NCI-H1930 (cell line): ENCODE data around the gene KRTAP22-1.

ENCODE experiments used
- DNase-seq, 2 experiments: peaks; one replicate each; lab custom pipeline; 2025; lab: John Stamatoyannopoulos, UW

KRTAP22-1 gene

DNA sequence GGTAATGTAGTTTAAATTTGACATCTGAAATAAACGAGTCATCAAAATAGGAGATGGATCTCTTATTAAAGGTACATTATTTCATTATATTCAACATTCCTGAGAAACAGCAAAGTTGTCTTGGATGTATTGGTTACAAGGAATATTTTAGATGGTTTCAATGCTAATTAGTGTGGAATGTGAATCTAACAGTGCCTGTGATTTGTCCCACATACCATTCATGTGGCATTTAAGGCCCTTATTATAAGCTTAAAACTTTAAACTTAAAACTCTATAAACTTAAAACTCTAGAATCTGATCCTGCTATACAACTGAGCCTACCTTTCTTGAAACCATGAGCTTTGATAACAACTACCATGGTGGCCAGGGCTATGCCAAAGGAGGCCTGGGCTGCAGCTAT is at the start of gene KRTAP22-1:
Gene KRTAP22-1 (plus strand): TSS at position 301 of the 400 bp plus-strand sequence.
- DNase-seq, result no peak

DNA sequence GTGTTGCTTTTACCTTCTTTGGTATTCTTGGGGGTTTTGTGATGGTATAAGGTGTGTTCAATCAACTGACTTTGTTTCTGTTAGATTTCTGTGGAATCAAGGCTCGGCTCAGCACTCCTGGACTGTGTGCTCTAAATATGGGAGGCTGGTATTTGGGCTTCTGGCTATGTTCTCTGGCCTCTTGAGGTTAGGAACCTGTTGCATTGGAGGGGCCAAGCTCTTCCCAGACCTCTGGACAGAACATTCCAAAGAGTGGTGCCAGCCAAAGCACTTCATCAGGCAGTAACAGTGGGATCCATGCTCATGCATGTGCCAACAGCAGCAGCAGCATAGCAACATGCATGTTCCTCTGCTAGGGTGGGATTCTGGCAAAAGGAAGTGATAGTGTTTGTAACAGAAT is 48.1 kb upstream of the KRTAP22-1 start:
- no peak for DNase-seq

DNA sequence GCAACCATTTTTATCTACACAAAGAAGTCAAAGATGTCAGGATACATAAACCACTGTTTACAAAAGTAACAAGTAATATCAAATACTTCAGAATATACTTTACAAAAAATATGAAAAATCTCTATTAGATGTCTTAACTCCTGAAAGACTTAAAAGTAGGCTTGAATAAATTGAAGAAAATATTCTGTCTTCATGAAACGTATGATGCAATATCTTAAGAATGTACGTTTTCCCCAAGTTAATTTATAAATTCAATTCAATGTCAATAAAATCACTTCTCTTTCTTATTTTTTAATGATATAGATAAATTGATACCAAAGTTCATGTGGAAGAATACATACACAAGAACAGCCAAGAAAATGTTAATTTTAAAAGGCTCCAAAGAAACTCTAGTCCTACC is 45.8 kb upstream of the KRTAP22-1 start:
- DNase-seq, result no peak

DNA sequence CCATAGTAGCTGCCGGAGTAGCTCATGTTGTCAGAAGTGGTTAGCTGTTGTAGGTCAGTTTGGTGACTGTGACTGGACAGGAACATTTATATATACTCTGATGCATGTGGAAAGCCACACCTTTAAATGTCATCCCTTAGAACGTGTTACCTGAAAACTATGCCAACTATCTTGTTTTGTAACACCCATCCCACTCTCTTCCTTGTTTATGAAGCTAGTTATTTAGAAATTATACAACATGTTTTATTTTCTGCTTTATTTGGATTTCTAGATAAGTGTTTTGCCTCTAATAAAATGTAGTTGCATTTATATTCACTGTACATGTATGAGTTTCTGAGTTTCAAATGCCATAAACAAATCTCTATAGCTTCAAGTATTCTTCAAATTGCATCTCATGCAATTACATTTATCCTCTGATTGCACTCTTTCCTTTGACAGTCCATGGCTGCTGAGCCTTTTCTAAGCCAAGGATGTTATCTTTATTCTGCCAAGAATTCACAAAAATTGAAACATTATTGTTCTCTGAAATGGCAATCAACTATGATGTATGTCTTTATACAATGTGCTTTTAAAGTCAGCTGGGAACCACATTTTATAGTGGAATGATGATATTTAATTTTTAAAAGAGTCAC is 39.5 kb upstream of the KRTAP22-1 start, which contains the start of gene KRTAP19-7:
Gene KRTAP19-7 (minus strand): TSS at position 51 of the 632 bp plus-strand sequence. CDS start 25 bp downstream, at position 26.
- no peak for DNase-seq

DNA sequence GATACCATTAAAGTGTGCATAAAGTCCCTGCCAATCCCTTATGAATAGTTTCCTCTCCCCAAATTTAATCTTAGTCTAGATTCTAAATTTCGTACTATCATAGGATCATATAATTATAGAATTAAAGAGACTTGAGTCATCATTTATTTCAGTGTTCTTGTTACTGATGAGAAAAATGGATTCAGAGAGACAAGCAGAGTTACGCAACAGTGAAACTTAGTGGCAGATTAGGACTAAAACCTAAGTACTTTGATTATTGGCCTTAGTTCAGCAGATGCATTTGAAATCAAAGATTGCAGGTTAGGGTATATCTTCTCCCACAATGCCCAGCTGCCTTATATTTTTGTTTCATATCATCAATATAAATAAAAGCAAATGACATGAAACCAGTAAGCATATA is 38.9 kb upstream of the KRTAP22-1 start:
- DNase-seq, result no peak

DNA sequence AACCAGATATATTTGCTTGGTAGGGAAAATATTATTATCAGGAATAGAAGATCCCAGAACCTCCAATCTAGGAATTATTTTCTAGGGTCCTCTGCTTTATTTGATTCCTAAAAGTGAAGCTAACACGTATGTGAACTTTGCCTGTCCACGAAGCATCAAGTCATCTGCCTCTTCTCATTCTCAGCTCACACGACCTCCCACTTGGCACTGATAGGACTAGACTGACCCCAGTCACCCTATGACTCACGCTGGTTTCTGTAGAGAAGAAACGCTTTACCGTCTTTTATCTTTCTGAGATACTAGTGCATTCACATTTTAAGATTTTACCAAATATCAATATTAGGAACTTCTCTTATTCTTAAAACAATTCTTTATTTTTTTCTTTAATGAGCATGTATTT is 37.8 kb upstream of the KRTAP22-1 start:
- DNase-seq, result no peak

DNA sequence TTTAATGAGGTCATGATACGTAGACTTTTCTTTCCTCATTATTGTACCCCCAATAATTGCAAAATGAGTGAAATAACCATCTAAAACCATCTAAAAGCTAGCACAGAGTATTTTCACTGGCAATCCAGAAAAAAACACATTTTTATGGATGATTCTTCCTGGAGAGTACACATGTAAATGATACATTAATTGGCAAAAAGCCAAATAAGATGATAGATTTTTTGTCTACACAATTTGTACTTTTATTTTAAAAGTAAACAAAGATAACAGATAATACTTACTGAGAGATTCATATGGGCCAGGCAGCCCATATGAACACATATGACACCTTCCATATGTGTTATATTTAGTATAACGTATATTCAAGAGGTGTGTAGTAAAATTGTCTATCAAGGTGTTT is 37.3 kb upstream of the KRTAP22-1 start:
- no peak for DNase-seq

DNA sequence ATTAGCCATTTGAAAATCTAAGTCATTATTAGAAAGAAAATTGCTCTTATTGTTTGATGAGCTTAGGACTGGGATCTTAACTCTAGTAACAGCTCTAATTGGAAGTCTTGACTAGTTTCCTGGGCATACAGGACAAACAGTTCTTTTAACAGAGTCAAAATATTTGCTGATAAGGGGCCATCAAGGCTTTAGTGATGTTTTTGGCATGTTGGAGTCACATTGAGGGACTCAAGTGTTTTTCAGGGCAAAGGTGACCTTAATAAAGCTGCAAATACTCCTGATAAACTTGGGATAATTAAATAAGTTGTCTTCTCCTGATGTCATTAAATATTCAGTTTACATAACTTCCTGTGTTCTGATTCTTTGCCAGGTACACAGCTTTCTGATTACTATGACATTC is 33.3 kb upstream of the KRTAP22-1 start:
- DNase-seq, result no peak

DNA sequence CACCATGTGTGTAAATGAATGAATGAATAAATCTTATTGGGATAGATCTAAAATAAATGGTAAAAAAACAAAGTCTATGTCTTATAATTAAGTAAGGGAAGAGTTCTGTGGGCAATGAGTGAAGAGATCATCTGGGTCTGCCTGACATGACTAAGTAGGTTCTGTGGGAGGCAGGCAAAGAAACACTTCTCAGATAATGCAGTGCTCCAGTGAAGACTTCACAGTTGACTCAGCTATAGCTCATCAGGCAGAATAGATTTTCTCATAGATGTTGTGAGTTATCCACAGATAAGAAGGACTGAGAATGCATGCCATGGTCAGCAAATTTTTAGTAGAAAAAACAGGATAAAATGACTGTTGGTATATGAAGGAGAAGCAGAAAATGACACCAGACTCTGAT is 23.1 kb upstream of the KRTAP22-1 start:
- DNase-seq, result no peak

DNA sequence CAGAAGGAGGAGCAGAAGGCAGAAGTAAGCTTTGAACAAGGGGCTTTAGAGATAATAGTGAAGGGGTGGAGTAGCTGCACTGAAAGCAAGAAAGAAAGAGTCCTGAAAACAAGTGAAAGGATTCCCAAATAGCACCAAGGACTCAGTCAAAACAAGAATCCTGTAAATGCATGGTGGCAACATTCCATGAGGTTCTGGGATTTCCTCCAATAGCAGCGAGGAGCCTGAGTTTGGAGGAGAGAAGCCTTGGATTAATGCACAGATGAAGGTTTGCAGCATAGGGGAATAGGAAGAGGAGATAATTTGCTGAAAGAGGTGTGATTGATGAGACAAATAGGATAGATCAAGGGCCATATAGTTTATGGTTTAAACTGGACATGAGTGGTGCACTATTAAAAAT is 21.5 kb upstream of the KRTAP22-1 start:
- no peak for DNase-seq

DNA sequence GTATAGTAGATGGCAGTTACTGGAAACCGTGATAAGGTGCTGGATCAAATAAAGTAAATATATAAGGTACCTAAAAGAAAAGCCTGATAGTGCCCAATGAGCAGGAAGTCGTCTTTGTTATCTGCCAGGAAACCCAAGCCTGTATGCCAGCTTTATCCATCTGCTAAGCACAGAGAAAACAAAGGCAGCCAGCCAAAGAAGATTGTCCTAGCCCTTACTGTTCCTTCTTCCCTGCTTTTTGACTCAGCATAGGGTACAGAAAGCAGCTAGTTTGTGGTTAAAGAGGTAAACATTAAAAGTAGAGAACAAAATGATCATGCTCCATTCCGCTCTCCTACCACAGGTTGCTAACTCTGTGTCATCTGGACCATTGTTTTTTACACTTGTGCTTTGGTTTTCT is 20.8 kb upstream of the KRTAP22-1 start:
- DNase-seq, result no peak

DNA sequence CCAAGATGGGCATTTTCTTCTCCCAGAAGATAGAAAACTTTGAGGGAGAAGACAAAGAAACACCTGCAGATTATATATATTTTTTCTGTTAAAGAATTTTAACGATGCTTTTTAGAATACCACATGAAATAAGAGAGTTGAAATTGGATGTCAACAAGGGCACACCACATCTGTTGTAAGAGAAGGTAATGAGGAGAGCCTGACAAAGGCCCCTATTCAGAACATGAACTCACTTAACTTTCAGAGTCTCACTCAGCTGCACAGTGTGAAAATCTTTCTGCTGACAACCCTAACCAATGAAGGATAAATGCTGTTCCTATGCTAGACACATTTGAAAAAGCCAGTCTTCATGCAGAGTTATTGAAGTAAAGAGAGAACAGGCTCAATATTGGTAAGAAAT is 18.0 kb upstream of the KRTAP22-1 start:
- DNase-seq, result no peak

DNA sequence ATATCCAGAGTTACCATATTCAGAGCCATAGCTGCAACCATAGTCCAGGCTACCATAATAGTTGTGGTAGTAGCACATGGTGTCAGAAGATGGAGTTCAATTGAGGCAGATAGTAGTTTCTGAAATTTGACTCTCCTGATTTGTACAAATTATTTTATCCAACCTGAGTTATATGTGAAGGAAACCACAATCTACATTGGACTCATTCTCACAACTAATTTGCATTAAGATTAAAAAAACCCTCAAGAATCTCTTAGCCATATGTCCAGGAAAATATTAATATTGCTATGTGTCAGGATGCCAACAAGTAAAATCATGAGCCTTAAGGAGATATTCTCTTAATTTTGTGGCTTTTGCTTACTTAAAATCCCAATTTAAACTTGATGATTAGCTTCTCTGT is 10.6 kb upstream of the KRTAP22-1 start, which contains the start of gene KRTAP22-2:
Gene KRTAP22-2 (minus strand): TSS at position 101 of the 400 bp plus-strand sequence.
- no peak for DNase-seq

DNA sequence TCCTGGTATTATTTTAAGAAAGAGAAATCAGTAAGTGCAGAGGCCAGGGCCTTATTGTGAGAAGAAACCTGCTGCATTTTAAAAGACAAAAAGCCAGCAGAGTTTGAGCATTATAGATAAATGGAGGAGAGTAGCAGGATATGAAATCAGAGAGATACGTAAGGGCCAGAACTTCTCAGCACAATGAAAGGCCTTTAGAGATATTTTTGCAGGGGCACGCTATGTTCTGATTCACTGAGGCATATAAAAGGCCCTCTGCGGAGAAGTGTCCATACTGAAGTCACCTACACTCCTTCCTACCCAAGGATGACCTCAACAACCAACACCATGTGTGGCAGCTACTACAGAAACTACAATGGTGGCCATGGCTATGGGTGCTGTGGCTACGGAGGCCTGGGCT is 8.7 kb upstream of the KRTAP22-1 start, which contains the start of gene KRTAP6-3:
Gene KRTAP6-3 (plus strand): TSS at position 301 of the 400 bp plus-strand sequence. CDS start 6 bp downstream, at position 307.
- no peak for DNase-seq

DNA sequence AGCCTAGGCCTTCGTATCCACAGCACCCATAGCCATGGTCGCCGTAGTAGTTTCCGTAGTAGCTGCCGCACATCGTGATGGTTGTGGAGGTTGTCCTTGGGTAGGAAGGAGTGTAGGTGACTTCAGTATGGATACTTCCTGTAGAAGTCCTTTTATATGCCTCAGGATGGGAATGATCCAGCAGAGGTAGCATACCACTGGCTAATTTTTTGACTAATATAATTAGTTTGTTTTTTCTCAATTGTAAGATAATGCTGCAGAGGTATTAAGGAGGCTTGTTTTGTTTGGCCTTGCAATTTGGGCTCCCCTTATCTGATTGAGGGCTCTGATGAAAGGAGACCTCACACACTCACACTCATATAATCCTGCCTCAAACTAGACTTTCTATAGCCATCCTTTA is 2.1 kb upstream of the KRTAP22-1 start, which contains the start of gene KRTAP6-2:
Gene KRTAP6-2 (minus strand): TSS at position 101 of the 400 bp plus-strand sequence. CDS start 28 bp downstream, at position 73.
- no peak for DNase-seq

DNA sequence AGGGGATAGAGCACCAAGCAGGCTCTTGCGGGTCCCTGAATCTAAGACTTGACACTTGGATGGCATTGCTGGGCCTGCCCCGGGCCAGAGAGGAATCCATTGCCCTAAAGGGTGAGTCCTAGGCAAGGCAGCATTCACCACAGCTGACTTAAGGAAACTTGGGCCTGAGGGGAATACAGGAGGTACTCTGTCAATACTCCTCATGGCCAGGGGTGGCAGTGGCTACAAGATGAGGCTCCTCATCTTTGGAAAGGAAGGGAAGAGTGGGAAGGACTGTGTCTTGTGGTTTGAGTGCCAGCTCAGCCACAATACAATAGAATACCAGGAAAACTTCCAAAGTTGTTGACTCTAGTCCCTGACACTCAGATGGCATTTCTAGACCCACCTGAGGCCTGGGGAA is 5.1 kb downstream of the KRTAP22-1 start:
- no peak for DNase-seq

DNA sequence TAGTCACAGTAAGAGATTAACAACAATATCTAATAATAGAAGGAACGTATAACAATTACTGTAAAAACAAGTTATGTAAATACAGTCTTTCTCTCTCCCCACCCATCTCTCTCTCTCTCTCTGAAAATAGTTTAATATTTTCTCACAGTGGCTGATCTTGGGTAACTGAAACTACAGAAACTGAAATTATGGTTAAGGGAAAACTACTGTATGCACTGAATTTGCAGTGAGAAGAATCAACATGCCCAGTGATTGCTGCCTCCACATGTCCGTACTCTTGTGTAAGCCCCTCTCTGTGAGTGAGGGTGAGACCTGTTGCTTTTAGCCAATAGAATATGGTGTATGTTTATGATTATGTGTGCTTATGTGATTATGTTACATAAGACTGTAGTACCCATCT is 11.2 kb downstream of the KRTAP22-1 start:
- no peak for DNase-seq

DNA sequence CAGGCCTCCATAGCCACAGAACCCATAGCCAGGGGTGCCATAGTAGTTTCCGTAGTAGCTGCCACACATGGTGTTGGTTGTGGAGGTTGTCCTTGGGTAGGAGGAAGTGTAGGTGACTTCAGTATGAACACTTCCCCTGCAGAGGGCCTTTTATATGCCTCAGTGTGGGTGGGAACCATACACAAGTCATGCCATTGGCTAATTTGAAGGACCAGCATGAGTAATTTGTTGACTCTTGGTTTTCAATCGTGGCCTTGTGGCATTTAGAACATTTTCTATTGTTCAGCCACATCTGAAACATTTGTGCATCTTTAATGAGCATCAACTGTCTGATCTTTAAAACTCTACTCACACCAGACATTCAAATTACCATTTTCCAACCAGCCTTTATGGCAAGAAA is 12.9 kb downstream of the KRTAP22-1 start, which contains the start of gene KRTAP6-1:
Gene KRTAP6-1 (minus strand): TSS at position 95 of the 400 bp plus-strand sequence. CDS start 26 bp downstream, at position 69.
- DNase-seq, result no peak

DNA sequence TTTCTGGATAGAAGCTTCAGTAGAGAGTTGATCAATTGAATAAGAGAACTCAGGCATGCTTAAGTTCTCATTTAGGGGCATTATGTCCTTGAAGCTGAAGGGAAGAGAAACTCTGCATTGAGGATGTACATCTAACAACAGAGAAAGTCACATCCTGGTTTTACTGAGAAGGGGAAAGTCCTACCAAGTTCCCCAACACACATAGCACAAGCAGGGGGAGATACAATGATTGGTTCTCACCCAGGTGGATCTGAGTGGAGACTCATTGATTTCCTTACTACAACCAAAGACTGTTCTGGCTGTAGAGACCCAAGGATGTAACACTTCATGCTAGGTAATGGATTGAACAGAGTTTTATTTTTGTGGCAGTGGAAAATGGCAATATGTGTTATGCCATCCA is 14.3 kb downstream of the KRTAP22-1 start:
- no peak for DNase-seq

DNA sequence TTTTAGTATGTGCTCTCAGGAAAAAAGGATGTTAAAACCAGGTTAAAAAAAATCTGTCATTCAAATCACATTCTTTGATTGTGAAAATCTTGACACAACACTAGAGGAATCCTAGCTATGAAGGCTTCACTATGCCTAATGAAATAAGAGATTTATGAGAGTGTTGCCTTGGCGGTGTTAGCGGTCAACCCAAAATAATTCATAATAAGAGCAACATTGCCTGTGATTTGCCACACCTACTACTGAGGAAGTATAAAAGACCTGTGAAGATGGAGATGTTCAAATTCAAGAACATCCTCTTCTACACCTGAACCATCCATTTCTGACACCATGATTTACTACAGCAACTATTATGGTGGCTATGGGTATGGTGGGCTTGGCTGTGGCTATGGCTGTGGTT is 15.2 kb downstream of the KRTAP22-1 start, which contains the start of gene KRTAP20-1:
Gene KRTAP20-1 (plus strand): TSS at position 301 of the 400 bp plus-strand sequence. CDS start 30 bp downstream, at position 331.
- DNase-seq, result no peak

DNA sequence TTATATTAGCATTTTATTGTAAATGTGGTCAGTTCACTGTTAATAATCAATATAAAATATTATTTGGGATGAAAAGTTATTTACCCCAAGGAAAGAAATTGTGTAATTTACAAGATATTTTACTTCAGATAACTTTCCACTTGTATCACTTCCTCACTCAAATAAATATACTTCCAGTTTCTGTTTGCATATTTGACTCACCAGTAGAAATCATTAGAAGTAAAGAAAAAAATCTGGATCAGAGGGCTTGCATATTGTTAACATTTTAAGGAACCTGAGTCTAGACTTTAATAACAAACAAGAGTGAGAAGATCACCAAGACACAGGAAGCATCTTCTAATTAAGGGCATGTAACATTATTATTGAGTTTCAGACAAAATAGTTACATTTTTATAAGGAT is 19.2 kb downstream of the KRTAP22-1 start:
- no peak for DNase-seq

DNA sequence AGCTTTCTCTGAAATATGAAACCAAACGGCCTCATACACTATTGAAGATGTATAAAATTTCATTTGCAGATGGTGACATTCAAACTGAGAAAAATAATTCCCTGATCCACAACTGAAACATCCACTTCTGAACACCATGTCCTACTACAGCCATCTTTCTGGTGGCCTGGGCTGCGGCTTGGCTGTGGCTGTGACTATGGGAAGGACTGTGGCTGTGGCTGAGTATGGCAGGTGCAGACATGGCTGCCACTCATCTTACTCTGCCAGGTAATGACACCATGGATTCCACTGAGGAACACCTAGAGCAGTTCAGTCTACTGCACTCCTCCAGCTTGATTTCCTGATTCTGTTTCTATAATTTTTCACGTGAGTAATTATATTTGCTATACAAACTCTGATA is 19.6 kb downstream of the KRTAP22-1 start, which contains the start of gene KRTAP20-4:
Gene KRTAP20-4 (plus strand): TSS at position 106 of the 400 bp plus-strand sequence.
- DNase-seq, result no peak

DNA sequence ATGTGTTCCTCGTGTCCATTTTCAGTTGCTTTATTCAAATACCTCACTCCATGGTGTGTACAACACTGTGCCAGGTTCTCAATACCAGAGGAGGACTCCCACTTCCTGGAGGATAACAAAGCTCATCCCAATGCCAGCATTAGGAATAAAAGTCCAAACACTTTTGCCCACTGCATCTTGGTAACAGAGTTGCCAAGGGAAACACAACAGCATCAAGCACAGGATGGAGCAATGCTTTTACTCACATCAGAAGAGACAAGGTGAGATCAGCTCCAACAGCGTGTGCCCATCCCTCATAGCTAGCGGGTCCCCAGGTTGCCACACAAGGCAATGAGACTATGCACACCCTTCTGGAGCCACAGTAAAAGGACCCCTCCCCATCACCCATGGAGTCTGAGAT is 22.5 kb downstream of the KRTAP22-1 start:
- no peak for DNase-seq
